Measurements from ENCODE around the gene CLN6.

GRCh38 chr15:68227643-68228142, 1.8 kb downstream of the CLN6 start:
- TF ChIP-seq CEBPB (IDR thresholded peaks at IDR 0.05; ENCODE audit: low read depth, low read length): no peak
- TF ChIP-seq CTCF (conservative IDR thresholded peaks at IDR 0.05; ENCODE audit: low read depth, low read length): no peak
- TF ChIP-seq RAD21 (IDR thresholded peaks at IDR 0.05; ENCODE audit: low read length): no peak
- no peak for TF ChIP-seq RCOR1 (IDR thresholded peaks at IDR 0.05; ENCODE audit: insufficient replicate concordance, low read length)
- TF ChIP-seq SMC3 (IDR thresholded peaks at IDR 0.05; ENCODE audit: low read depth, low read length): no peak
